GM12878 (cell line): ENCODE measurements around the gene SLC12A6. TPM values are rescaled to one million over a fixed set of nuclear protein-coding genes. Genes with fewer than 3 reads are reported as not detected.
A peak's percentile ranks its signal among the peaks of the same experiment; 100 is the strongest.

Source experiments
- CBX3 ChIP-seq: fragments of 200-600 bp; sonication (generic); IDR thresholded peaks from 2 replicates; pipeline ENCODE4 v1.6.1; 2016; ENCODE audit warnings: low read depth, borderline replicate concordance
- CBX5 ChIP-seq: sonication (generic); IDR thresholded peaks from 2 replicates; pipeline ENCODE4 v1.6.1; 2016; ENCODE audit warnings: low read depth, moderate library complexity, mild to moderate bottlenecking, inconsistent platforms
- CEBPB ChIP-seq, 2 experiments: fragments of 150-350 bp in 1 of 2; IDR thresholded peaks; 2 replicates each; pipeline ENCODE4 v1.6.1; 2012 to 2014; ENCODE audit warnings: low read depth in 2 of 2, low read length in 2 of 2, borderline replicate concordance in 1 of 2, inconsistent platforms in 1 of 2
- CREM ChIP-seq: IDR thresholded peaks from 2 replicates; pipeline ENCODE4 v1.6.1; 2014; ENCODE audit warnings: antibody characterized with exemption, low read depth
- ESRRA ChIP-seq: IDR thresholded peaks from 2 replicates; pipeline ENCODE4 v1.6.1; 2012; ENCODE audit warnings: mild to moderate bottlenecking, low read length, improper control_type of control experiment
- LARP7 ChIP-seq: fragments of 450-650 bp; IDR thresholded peaks from 2 replicates; pipeline ENCODE4 v1.6.1; 2017; ENCODE audit warnings: mild to moderate bottlenecking
- RAD51 ChIP-seq: fragments of 450-650 bp; IDR thresholded peaks from 2 replicates; pipeline ENCODE4 v1.6.1; 2016; ENCODE audit warnings: moderate library complexity, mild to moderate bottlenecking, inconsistent platforms
- RBBP5 ChIP-seq: fragments of 200-600 bp; sonication (generic); conservative IDR thresholded peaks from 2 replicates; pipeline ENCODE4 v1.6.1; 2016
- SMC3 ChIP-seq: IDR thresholded peaks from 2 replicates; pipeline ENCODE4 v1.6.1; 2011; ENCODE audit warnings: low read length, improper control_type of control experiment, borderline replicate concordance
- SREBF1 ChIP-seq: IDR thresholded peaks from 2 replicates; pipeline ENCODE4 v1.6.1; 2012; ENCODE audit warnings: mild to moderate bottlenecking, low read length
- TCF12 ChIP-seq: IDR thresholded peaks from 2 replicates; pipeline ENCODE4 v1.6.1; 2011; ENCODE audit warnings: low read depth, mild to moderate bottlenecking, low read length
- polyA plus RNA-seq, 11 experiments: library from polyadenylated mRNA; depleted of rRNA in 4 of 11; unstranded in 6 of 11; stranded (reverse) in 5 of 11; fragments of >200 nt; fragmentation: Nextera tagmentation in 4 of 11; fragmentation: Illumina TruSeq in 1 of 11; extraction: Ambion mirVana in 4 of 11; extraction: Trizol in 1 of 11; gene quantifications; 1 replicate in 1 of 11; 2 replicates in 10 of 11; pipeline versions ENCODE4 v1.2.1 to v1.2.3, GENCODE V29; 2011 to 2016; ENCODE audit warnings: inconsistent platforms in 2 of 11, missing spikeins in 2 of 11, low read depth in 1 of 11
- total RNA-seq, 4 experiments: library from RNA; depleted of rRNA in 3 of 4; stranded (reverse); fragments of >200 nt in 3 of 4; fragmentation: Illumina TruSeq in 1 of 4; extraction: Trizol in 1 of 4; gene quantifications; 2 replicates each; pipeline versions ENCODE4 v1.2.1 to v1.2.3, GENCODE V29; 2013 to 2021
- TF ChIP-seq, protein P1 (sequence below): IDR thresholded peaks from 2 replicates; pipeline ENCODE4 v1.6.1; 2011; ENCODE audit warnings: borderline replicate concordance, low read depth, mild to moderate bottlenecking, moderate library complexity, low read length; ENCODE audit not compliant: insufficient read depth, poor library complexity, severe bottlenecking
- TF ChIP-seq, protein P2 (sequence below): fragments of 150-350 bp; IDR thresholded peaks from 2 replicates; pipeline ENCODE4 v1.6.1; 2014; ENCODE audit warnings: mild to moderate bottlenecking, low read depth, low read length
- TF ChIP-seq, protein P3 (sequence below): fragments of 450-650 bp; IDR thresholded peaks from 2 replicates; pipeline ENCODE4 v1.6.1; 2017; ENCODE audit warnings: borderline replicate concordance
- TF ChIP-seq, protein P4 (sequence below): fragments of 450-650 bp; IDR thresholded peaks from 2 replicates; pipeline ENCODE4 v1.6.1; 2017; ENCODE audit warnings: antibody characterized with exemption, mild to moderate bottlenecking, moderate library complexity
- TF ChIP-seq, protein P5 (sequence below), 3 experiments: IDR thresholded peaks in 2 of 3; conservative IDR thresholded peaks in 1 of 3; 2 replicates each; pipeline ENCODE4 v1.5.1; 2011; ENCODE audit warnings: low read depth in 3 of 3, low read length in 3 of 3, mild to moderate bottlenecking in 3 of 3, control low read depth in 2 of 3, moderate library complexity in 2 of 3, inconsistent platforms in 1 of 3, mixed read lengths in 1 of 3; ENCODE audit not compliant: control insufficient read depth in 2 of 3, insufficient read depth in 1 of 3; ENCODE audit errors: extremely low read depth in 1 of 3

SLC12A6 gene
- total and polyA plus RNA-seq, 10 of the 15 experiments (the other 5 are each of a cell fraction or from before 2014, with no cell fraction given) = 4.7 to 94.4 (median 34.2) TPM

DNA sequence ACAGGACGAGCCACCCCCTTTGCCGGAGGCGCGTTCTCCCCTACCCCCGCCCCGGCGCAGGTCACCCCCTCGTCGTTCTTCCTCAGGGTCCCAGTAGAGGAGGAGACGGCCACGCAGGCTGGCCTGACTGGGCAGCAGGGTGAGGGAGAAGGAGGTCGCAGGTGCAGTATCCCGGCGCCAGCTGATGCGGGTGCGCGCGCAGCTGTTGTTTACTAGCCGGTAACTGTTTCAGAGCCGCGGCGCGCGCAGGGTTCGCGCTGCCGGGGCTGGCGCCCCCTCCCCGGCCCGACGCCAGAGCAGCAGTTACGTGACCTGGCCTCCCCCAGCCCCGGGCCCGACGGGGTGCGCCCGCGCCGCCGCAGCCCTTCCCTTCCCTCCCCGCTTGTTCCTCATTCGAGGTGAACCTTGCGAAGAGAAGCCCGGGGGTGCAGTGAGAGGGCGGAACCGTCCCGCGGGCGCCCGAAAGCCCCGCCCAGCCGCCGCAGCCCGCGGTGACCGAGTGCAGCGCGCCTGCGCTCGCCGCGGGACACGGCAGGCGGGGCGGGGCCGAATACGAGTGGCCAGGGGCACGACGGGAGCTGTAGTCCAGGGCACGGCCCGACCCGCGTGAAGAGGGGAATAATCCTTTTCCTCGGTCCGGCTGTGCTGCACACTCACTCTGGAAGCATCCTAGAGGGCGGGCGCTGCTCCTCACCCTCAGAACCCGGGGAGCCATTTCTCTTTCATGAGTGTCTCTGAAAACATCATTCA, at the start of gene SLC12A6 (continued):
- TF ChIP-seq SMC3 = no peak
- no peak for TF ChIP-seq CEBPB (IDR thresholded peaks at IDR 0.05; ENCODE audit: borderline replicate concordance in 1 of 2, low read depth in 2 of 2, low read length in 2 of 2)
- TF ChIP-seq CBX5 = no peak
- TF ChIP-seq, protein P1, sequence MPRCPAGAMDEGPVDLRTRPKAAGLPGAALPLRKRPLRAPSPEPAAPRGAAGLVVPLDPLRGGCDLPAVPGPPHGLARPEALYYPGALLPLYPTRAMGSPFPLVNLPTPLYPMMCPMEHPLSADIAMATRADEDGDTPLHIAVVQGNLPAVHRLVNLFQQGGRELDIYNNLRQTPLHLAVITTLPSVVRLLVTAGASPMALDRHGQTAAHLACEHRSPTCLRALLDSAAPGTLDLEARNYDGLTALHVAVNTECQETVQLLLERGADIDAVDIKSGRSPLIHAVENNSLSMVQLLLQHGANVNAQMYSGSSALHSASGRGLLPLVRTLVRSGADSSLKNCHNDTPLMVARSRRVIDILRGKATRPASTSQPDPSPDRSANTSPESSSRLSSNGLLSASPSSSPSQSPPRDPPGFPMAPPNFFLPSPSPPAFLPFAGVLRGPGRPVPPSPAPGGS = no peak
- no peak for TF ChIP-seq RBBP5
- TF ChIP-seq SREBF1 = no peak
- peak; percentile 82 for TF ChIP-seq TCF12
- TF ChIP-seq, protein P2, sequence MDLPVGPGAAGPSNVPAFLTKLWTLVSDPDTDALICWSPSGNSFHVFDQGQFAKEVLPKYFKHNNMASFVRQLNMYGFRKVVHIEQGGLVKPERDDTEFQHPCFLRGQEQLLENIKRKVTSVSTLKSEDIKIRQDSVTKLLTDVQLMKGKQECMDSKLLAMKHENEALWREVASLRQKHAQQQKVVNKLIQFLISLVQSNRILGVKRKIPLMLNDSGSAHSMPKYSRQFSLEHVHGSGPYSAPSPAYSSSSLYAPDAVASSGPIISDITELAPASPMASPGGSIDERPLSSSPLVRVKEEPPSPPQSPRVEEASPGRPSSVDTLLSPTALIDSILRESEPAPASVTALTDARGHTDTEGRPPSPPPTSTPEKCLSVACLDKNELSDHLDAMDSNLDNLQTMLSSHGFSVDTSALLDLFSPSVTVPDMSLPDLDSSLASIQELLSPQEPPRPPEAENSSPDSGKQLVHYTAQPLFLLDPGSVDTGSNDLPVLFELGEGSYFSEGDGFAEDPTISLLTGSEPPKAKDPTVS = no peak
- TF ChIP-seq CBX3 = no peak
- TF ChIP-seq, protein P3, sequence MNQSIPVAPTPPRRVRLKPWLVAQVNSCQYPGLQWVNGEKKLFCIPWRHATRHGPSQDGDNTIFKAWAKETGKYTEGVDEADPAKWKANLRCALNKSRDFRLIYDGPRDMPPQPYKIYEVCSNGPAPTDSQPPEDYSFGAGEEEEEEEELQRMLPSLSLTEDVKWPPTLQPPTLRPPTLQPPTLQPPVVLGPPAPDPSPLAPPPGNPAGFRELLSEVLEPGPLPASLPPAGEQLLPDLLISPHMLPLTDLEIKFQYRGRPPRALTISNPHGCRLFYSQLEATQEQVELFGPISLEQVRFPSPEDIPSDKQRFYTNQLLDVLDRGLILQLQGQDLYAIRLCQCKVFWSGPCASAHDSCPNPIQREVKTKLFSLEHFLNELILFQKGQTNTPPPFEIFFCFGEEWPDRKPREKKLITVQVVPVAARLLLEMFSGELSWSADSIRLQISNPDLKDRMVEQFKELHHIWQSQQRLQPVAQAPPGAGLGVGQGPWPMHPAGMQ = no peak
- peak; percentile 89 for TF ChIP-seq LARP7
- TF ChIP-seq ESRRA = no peak
- TF ChIP-seq CREM = peak; percentile 43; the same call in 1 of the 2 replicates
- TF ChIP-seq, protein P4, sequence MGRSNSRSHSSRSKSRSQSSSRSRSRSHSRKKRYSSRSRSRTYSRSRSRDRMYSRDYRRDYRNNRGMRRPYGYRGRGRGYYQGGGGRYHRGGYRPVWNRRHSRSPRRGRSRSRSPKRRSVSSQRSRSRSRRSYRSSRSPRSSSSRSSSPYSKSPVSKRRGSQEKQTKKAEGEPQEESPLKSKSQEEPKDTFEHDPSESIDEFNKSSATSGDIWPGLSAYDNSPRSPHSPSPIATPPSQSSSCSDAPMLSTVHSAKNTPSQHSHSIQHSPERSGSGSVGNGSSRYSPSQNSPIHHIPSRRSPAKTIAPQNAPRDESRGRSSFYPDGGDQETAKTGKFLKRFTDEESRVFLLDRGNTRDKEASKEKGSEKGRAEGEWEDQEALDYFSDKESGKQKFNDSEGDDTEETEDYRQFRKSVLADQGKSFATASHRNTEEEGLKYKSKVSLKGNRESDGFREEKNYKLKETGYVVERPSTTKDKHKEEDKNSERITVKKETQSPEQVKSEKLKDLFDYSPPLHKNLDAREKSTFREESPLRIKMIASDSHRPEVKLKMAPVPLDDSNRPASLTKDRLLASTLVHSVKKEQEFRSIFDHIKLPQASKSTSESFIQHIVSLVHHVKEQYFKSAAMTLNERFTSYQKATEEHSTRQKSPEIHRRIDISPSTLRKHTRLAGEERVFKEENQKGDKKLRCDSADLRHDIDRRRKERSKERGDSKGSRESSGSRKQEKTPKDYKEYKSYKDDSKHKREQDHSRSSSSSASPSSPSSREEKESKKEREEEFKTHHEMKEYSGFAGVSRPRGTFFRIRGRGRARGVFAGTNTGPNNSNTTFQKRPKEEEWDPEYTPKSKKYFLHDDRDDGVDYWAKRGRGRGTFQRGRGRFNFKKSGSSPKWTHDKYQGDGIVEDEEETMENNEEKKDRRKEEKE = 0 out of 2 replicates have a peak, but pooled peaks have one; percentile 9
- TF ChIP-seq RAD51 = no peak
- TF ChIP-seq, protein P5, sequence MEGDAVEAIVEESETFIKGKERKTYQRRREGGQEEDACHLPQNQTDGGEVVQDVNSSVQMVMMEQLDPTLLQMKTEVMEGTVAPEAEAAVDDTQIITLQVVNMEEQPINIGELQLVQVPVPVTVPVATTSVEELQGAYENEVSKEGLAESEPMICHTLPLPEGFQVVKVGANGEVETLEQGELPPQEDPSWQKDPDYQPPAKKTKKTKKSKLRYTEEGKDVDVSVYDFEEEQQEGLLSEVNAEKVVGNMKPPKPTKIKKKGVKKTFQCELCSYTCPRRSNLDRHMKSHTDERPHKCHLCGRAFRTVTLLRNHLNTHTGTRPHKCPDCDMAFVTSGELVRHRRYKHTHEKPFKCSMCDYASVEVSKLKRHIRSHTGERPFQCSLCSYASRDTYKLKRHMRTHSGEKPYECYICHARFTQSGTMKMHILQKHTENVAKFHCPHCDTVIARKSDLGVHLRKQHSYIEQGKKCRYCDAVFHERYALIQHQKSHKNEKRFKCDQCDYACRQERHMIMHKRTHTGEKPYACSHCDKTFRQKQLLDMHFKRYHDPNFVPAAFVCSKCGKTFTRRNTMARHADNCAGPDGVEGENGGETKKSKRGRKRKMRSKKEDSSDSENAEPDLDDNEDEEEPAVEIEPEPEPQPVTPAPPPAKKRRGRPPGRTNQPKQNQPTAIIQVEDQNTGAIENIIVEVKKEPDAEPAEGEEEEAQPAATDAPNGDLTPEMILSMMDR (IDR thresholded peaks at IDR 0.05 in 2 of 3, conservative IDR thresholded peaks at IDR 0.05 in 1 of 3; ENCODE audit: control insufficient read depth in 2 of 3, extremely low read depth in 1 of 3, insufficient read depth in 1 of 3, low read depth in 3 of 3, low read length in 3 of 3) = no peak
